ENCODE data around the gene HS3ST6.
"Not testable (repeated sequence)": the region's sequence is repeated elsewhere in the genome, so short reads cannot be mapped to it uniquely, and the experiment has no call there.

HS3ST6 gene

GRCh38 chr16:1946495-1947368, 28.5 kb upstream of the HS3ST6 start:
- DNase-seq (ENCODE audit: low read depth in 3 of 3): no peak

- DNase-seq (ENCODE audit: low read depth in 3 of 3): no peak
Observed at GRCh38 chr16:1945559-1946391, 27.6 kb upstream of the HS3ST6 start.

- no peak for DNase-seq (ENCODE audit: low read depth in 3 of 3)
Observed at GRCh38 chr16:1944612-1945199, 26.5 kb upstream of the HS3ST6 start.

- DNase-seq (ENCODE audit: low read depth in 3 of 3): peak; percentile 99 to 100 (median 100)
Observed at GRCh38 chr16:1942810-1943726, 24.9 kb upstream of the HS3ST6 start, which contains the start of gene MSRB1. Gene MSRB1, minus strand, starts transcription at chr16:1943199. Its CDS starts 43 bp downstream, at chr16:1943156.

GRCh38 chr16:1942047-1942809, 24.0 kb upstream of the HS3ST6 start:
- DNase-seq (ENCODE audit: low read depth in 3 of 3): peak in 1 of 3 donors; percentile 15

GRCh38 chr16:1941162-1942046, 23.2 kb upstream of the HS3ST6 start:
- no peak for DNase-seq (ENCODE audit: low read depth in 3 of 3)

- DNase-seq (ENCODE audit: low read depth in 3 of 3): no peak
Observed at GRCh38 chr16:1940273-1941161, 22.3 kb upstream of the HS3ST6 start.

GRCh38 chr16:1939833-1940232, 21.6 kb upstream of the HS3ST6 start:
- DNase-seq (ENCODE audit: low read depth in 3 of 3): not testable (repeated sequence)

- no peak for DNase-seq (ENCODE audit: low read depth in 3 of 3)
Observed at GRCh38 chr16:1938910-1939309, 20.7 kb upstream of the HS3ST6 start.

GRCh38 chr16:1938316-1938715, 20.1 kb upstream of the HS3ST6 start:
- no peak for DNase-seq (ENCODE audit: low read depth in 3 of 3)

GRCh38 chr16:1936945-1937479, 18.8 kb upstream of the HS3ST6 start:
- no peak for DNase-seq (ENCODE audit: low read depth in 3 of 3)

- DNase-seq (ENCODE audit: low read depth in 3 of 3): no peak
Observed at GRCh38 chr16:1933097-1933661, 15.0 kb upstream of the HS3ST6 start.

- DNase-seq (ENCODE audit: low read depth in 3 of 3): no peak
Observed at GRCh38 chr16:1932050-1933028, 14.1 kb upstream of the HS3ST6 start.

- DNase-seq (ENCODE audit: low read depth in 3 of 3): no peak
Observed at GRCh38 chr16:1930338-1930720, 12.1 kb upstream of the HS3ST6 start.

GRCh38 chr16:1929578-1930337, 11.5 kb upstream of the HS3ST6 start:
- peak; percentile 86 to 93 (median 93) for DNase-seq (ENCODE audit: low read depth in 3 of 3)

- no peak for DNase-seq (ENCODE audit: low read depth in 3 of 3)
Observed at GRCh38 chr16:1929105-1929504, 10.9 kb upstream of the HS3ST6 start.
